GM21423 (cell line): ENCODE results near the gene ZNF688.

ENCODE experiments used
- ATAC-seq: cut with Tn5 transposase; IDR thresholded peaks from one replicate; pipeline ENCODE4 v1.9.1; 2021; ENCODE audit warnings: mild to moderate bottlenecking, moderate library complexity; ENCODE audit not compliant: unreplicated experiment

The ZNF688 gene

GRCh38 chr16:30521873-30522641 is 49.5 kb downstream of the ZNF688 start:
- ATAC-seq = no peak

- no peak for ATAC-seq
These were observed 50.0 kb downstream of the ZNF688 start for GRCh38 chr16:30521476-30521872.
